Fibroblast of mammary gland (primary cell): Measurements from ENCODE around the gene TKFC.

Experiments used
- DNase-seq: peaks from one replicate; pipeline ENCODE4 v3.0.0-alpha.2; 2010; ENCODE audit warnings: low read depth
- H3K4me3 ChIP-seq: 2 replicates; pipeline ENCODE4 v1.5.1; 2011; ENCODE audit warnings: low read depth, mild to moderate bottlenecking, low read length, moderate library complexity; ENCODE audit not compliant: control insufficient read depth
- CTCF ChIP-seq: conservative IDR thresholded peaks from 2 replicates; pipeline ENCODE4 v1.5.1; 2011; ENCODE audit warnings: low read depth, low read length, inconsistent platforms; ENCODE audit not compliant: control insufficient read depth, insufficient read depth

Gene TKFC

GRCh38 chr11:61293867-61294716 lies 38.9 kb upstream of the TKFC start:
- peak; percentile 8 for TF ChIP-seq CTCF
- peak overlapping the region; percentile 53 for H3K4me3 ChIP-seq
- peak; percentile 66 for DNase-seq

DNA sequence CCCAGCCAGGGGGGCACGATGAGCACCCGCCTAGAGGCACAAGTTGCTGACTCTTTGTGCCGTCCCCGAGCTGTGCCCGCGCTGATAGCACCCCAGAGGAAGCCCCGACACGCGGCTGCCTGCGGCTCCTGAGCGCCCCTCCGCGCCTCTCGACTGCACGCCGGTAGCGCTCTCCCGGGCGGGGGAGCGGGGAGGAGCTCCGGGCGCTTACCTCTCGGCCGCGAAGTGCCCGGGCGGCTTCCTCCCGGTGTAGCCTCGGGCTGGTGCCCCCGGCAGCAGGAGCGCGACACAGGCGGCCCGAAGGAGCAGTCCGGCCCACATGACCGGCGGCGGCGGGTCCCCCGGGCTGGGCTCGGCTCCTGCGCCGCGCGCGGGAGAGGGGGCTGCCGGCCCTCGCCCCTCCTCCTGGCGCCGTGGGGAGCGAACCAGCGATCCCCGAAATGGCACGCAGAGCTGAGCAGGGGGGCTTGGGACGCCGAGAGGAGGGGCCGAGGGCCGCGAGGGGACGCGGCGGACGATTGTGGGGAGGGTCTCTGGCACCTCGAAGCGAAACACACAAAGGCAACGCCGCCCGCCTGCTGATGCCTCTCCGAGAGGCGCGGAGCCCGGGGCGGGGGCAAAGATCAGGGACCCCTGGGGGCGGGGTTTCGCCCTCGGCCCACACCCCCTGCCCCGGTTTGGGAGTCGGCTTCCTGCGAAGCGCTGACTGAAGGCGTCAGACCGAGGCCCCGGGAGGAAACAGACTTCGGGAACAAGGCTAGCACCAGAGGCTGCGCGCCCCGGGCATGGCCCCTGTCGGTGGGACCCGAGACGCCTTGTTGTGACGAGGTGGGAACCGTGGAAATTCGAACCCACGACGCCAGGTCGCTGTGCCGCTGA lies 38.1 kb upstream of the TKFC start, which contains the start of gene VWCE:
TSS of gene VWCE (minus strand) at position 600 of the 879 bp plus-strand sequence. CDS start at position 321, 279 bp downstream.
- peak; percentile 33 for DNase-seq
- TF ChIP-seq CTCF, result no peak
- peak within 1 kb of the TSS; percentile 53 for H3K4me3 ChIP-seq

DNA sequence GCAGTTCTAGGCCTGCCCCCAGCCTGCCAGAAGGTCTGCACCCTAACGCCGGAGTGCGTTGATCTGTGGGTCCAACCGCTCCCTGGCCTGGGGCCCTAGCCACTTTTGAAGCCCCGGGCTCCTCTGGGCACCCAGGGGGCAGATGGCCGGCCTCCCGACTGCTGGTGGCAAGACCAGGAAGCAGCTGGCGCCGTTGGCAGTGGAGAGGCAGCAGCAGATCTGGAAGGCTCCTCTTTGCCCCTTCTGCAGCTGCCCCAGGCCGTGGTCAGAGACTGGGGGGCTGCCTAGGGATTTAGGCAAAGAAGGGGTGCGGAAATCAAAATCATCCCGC lies 37.5 kb upstream of the TKFC start:
- no peak for TF ChIP-seq CTCF
- H3K4me3 ChIP-seq, result peak overlapping the region; percentile 53
- no peak for DNase-seq

GRCh38 chr11:61297341-61297740 lies 35.7 kb upstream of the TKFC start:
- DNase-seq, result no peak

GRCh38 chr11:61297746-61298145 lies 35.3 kb upstream of the TKFC start:
- no peak for TF ChIP-seq CTCF
- H3K4me3 ChIP-seq, result no peak overlapping the region
- peak; percentile 99 for DNase-seq

More at GRCh38 chr11:61297341-61297740, 35.7 kb upstream of the TKFC start:
- H3K4me3 ChIP-seq, result no peak overlapping the region
- no peak for TF ChIP-seq CTCF

- no peak for DNase-seq
- no peak overlapping the region for H3K4me3 ChIP-seq
- no peak for TF ChIP-seq CTCF
Measured at GRCh38 chr11:61298663-61299244, 34.3 kb upstream of the TKFC start.
